PC-3 (cell line): ENCODE measurements around the gene MSMP.

ENCODE experiments used
- CTCF ChIP-seq: fragments of 300-600 bp; sonication (generic); conservative IDR thresholded peaks from 2 replicates; pipeline ENCODE4 v1.5.1; 2017; ENCODE audit warnings: antibody characterized with exemption, low read depth, mild to moderate bottlenecking, low read length
- EZH2 ChIP-seq: fragments of 300-600 bp; sonication (generic); IDR thresholded peaks from one replicate; pipeline ENCODE4 v1.6.1; 2017; ENCODE audit warnings: antibody characterized with exemption, mild to moderate bottlenecking, low read length; ENCODE audit not compliant: unreplicated experiment

- TF ChIP-seq CTCF, result no peak
- no peak for TF ChIP-seq EZH2
These were observed 37.8 kb downstream of the MSMP start for GRCh38 chr9:35716230-35716629.
